Measurements from ENCODE around the gene NR3C2.

The NR3C2 gene

DNA sequence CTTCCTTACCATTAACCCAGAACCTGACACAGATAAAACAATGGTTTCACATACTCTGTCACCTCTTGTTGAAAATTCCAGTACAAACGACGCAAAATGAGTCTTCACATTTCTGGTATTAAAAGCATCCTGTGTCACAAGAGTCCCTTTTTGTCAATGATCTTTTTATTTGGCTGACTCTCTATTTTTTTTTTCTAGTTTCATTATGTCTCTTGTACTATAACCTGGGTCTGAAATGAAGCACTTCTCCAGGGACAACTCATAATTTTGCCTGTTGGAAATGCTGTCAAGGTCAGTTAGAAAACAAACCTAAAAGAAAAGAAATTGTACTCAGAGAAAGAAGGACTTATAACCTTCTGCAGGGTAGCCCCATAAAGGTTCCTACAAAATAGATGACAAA, 93.1 kb downstream of the NR3C2 start:
- H3K4me3 ChIP-seq (ENCODE audit: control insufficient read depth, low read depth, low read length) = no peak overlapping the region
- TF ChIP-seq CTCF (IDR thresholded peaks at IDR 0.05; ENCODE audit: control insufficient read depth, insufficient read depth, low read depth, low read length, missing control alignments) = no peak
- DNase-seq (ENCODE audit: low read depth) = no peak

GRCh38 chr4:148346657-148347056, 95.6 kb downstream of the NR3C2 start:
- no peak for TF ChIP-seq CTCF (IDR thresholded peaks at IDR 0.05; ENCODE audit: control insufficient read depth, insufficient read depth, low read depth, low read length, missing control alignments)
- no peak overlapping the region for H3K4me3 ChIP-seq (ENCODE audit: control insufficient read depth, low read depth, low read length)
- DNase-seq (ENCODE audit: low read depth) = no peak

GRCh38 chr4:148345509-148345908, 96.7 kb downstream of the NR3C2 start:
- no peak for TF ChIP-seq CTCF (IDR thresholded peaks at IDR 0.05; ENCODE audit: control insufficient read depth, insufficient read depth, low read depth, low read length, missing control alignments)
- no peak for DNase-seq (ENCODE audit: low read depth)
- H3K4me3 ChIP-seq (ENCODE audit: control insufficient read depth, low read depth, low read length) = no peak overlapping the region

- DNase-seq (ENCODE audit: low read depth) = no peak
- H3K4me3 ChIP-seq (ENCODE audit: control insufficient read depth, low read depth, low read length) = no peak overlapping the region
- no peak for TF ChIP-seq CTCF (IDR thresholded peaks at IDR 0.05; ENCODE audit: control insufficient read depth, insufficient read depth, low read depth, low read length, missing control alignments)
Observed at GRCh38 chr4:148344941-148345340, 97.3 kb downstream of the NR3C2 start.

DNA sequence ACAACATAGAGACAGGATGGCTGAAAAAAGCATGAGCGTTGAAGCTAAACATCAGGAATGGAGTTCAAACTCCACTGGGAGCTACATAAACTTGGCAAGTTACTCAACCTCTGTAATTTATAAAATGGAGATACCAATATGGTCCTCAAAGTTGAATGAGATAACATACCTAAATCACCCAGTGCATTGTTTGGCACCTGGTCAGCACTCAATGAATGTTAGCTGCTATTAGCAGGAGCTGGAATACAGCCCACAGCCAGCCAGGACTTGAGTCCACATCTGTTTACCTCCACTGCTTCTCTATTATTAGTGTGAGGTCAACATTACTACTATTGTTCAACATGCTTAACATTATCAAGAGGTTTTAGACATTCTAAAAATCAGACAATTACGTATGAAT, 97.9 kb downstream of the NR3C2 start:
- DNase-seq (ENCODE audit: low read depth) = no peak
- TF ChIP-seq CTCF (IDR thresholded peaks at IDR 0.05; ENCODE audit: control insufficient read depth, insufficient read depth, low read depth, low read length, missing control alignments) = no peak
- H3K4me3 ChIP-seq (ENCODE audit: control insufficient read depth, low read depth, low read length) = no peak overlapping the region

DNA sequence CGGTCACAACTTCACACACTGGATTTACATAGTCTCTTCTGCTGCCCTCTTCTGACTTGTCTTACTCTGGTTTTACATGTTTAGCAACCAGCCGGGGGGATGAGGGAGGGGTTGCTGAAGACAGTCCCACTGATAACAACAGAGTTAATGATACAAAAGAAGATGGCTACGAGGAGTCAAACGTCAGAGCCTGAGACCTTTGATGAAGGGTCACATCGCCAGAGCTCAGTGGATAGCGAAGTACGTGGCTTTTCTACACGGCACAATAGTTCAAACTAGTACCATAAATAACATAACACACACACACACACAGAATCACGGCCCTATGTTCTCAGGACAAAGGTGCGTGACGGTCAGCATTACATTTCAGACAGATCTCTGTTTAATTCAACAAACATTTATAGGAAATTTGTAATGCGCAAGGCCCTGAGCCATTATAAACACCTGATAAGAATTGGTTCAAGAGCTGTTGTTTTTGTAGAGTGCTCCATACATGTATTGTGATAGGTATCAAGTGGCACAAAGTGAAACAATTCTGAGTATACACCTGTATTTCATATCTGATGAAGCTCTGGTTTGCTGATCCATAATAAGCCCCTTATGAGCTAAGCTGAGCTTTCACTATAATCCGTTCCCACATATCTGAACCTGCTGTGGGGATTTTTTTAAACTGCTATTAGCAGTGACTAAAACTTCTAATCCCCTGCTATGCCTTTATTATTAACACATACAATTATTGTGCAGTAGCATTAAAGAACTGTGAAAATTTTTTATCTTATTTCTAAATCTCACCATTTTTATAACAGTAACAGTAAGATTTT, 100.0 kb downstream of the NR3C2 start:
- DNase-seq (ENCODE audit: low read depth) = no peak
- TF ChIP-seq CTCF (IDR thresholded peaks at IDR 0.05; ENCODE audit: control insufficient read depth, insufficient read depth, low read depth, low read length, missing control alignments) = no peak

More for the DNA sequence above, 100.0 kb downstream of the NR3C2 start:
- H3K4me3 ChIP-seq (ENCODE audit: control insufficient read depth, low read depth, low read length) = no peak overlapping the region
